PC-3 (cell line): ENCODE results near the gene UBASH3B.

Experiments used
- CTCF ChIP-seq: fragments of 300-600 bp; sonication (generic); conservative IDR thresholded peaks from 2 replicates; pipeline ENCODE4 v1.5.1; 2017; ENCODE audit warnings: antibody characterized with exemption, low read depth, mild to moderate bottlenecking, low read length
- EZH2phosphoT487 ChIP-seq: fragments of 300-600 bp; sonication (generic); IDR thresholded peaks from 2 replicates; pipeline ENCODE4 v1.6.1; 2018; ENCODE audit warnings: mild to moderate bottlenecking, antibody characterized with exemption, low read length, borderline replicate concordance

DNA sequence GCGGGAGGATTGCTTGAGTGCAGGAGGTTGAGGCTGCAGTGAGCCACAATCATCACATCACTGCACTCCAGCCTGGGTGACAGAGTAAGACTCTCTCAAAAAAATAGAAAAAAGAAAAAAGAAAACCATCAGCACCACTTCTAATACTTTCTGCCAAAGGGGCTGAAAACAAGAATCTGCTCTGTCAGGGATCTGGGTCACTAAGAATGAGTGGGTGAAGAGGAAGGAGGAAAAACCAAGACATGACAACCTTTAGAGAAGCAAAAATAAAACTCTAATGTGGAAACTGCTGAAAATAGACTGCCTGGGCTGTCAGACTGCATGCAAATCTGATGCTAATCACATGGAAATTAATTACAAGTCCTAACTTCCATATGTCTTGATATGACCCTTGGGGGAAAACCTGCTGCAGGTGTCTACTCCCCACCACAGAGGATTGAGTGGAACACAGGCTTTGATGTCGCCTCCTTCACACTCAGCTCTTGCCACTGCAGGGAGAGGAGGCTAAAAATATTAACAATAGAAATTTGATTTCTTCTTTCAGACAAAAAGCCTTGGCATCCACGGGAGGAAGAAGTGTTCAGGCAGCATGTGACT is 120.3 kb downstream of the UBASH3B start:
- TF ChIP-seq EZH2phosphoT487 = no peak
- no peak for TF ChIP-seq CTCF
